Stimulated activated naive B cell treated with anti-CD40 and anti-IgM and Interleukin-4, amounts not matched to agents 10 μg/mL and 1 μg/mL and 100 μg/mL, for 72 hours (primary cell): ENCODE measurements around the gene TAX1BP1.
A peak's percentile ranks its signal among the peaks of the same experiment; 100 is the strongest.

Experiments used
- ATAC-seq, 2 donors: fragments of 150-1000 bp; cut with Tn5 transposase; replicated peaks; 2 replicates each; pipeline ENCODE4 v1.10.0; 2021; ENCODE audit warnings: moderate library complexity in 1 of 2
- DNase-seq: peaks from one replicate; pipeline ENCODE4 v3.0.0; 2021
- H3K27ac Mint-ChIP-seq: one replicate; pipeline ENCODE4 v1.8.0; 2022; ENCODE audit warnings: mild to moderate bottlenecking, mixed read lengths
- H3K27me3 Mint-ChIP-seq, 2 donors: one replicate each; pipeline ENCODE4 v1.8.0; 2022; ENCODE audit warnings: mixed read lengths in 2 of 2
- H3K36me3 Mint-ChIP-seq, 2 donors: one replicate each; pipeline ENCODE4 v1.8.0; 2022; ENCODE audit warnings: mixed read lengths in 2 of 2, mild to moderate bottlenecking in 1 of 2
- H3K4me1 Mint-ChIP-seq, 2 donors: one replicate each; pipeline ENCODE4 v1.8.0; 2022; ENCODE audit warnings: mixed read lengths in 2 of 2, mild to moderate bottlenecking in 1 of 2
- H3K4me3 Mint-ChIP-seq, 2 donors: one replicate each; pipeline ENCODE4 v1.8.0; 2022; ENCODE audit warnings: mild to moderate bottlenecking in 2 of 2, mixed read lengths in 2 of 2, moderate library complexity in 1 of 2
- H3K9me3 Mint-ChIP-seq, 2 donors: one replicate each; pipeline ENCODE4 v1.8.0; 2022; ENCODE audit warnings: mixed read lengths in 2 of 2, mild to moderate bottlenecking in 1 of 2

TAX1BP1 gene

GRCh38 chr7:27777662-27778061, 37.7 kb downstream of the TAX1BP1 start:
- Mint-ChIP-seq H3K9me3 (no peaks in the 10 kb centered on the region), H3K4me1 (peaks cover 0 to 3% of the 10 kb centered on the region in 2 donors)

GRCh38 chr7:27779873-27780272, 39.9 kb downstream of the TAX1BP1 start:
- H3K4me3 Mint-ChIP-seq: no peak overlapping the region
- ATAC-seq: no peak
- peaks cover 3 to 21% of the 10 kb centered on the region in 2 donors for H3K36me3 Mint-ChIP-seq
- H3K4me1 Mint-ChIP-seq: peaks cover 5% of the 10 kb centered on the region in 2 donors
- H3K27ac Mint-ChIP-seq: no peak overlapping the region
- H3K9me3 Mint-ChIP-seq: no peaks in the 10 kb centered on the region
- H3K27me3 Mint-ChIP-seq: no peaks in the 10 kb centered on the region
- DNase-seq: no peak

More at GRCh38 chr7:27777662-27778061, 37.7 kb downstream of the TAX1BP1 start:
- no peaks in the 10 kb centered on the region for H3K27me3 Mint-ChIP-seq
- DNase-seq (no peak), ATAC-seq (no peak)
- H3K36me3 Mint-ChIP-seq: peaks cover 3 to 24% of the 10 kb centered on the region in 2 donors
- H3K4me3 Mint-ChIP-seq: no peak overlapping the region
- no peak overlapping the region for H3K27ac Mint-ChIP-seq

GRCh38 chr7:27781188-27781587, 41.2 kb downstream of the TAX1BP1 start:
- no peak for ATAC-seq
- Mint-ChIP-seq H3K4me1 (peaks cover 5% of the 10 kb centered on the region in 2 donors), H3K27ac (no peak overlapping the region), H3K9me3 (no peaks in the 10 kb centered on the region), H3K27me3 (no peaks in the 10 kb centered on the region), H3K4me3 (no peak overlapping the region), H3K36me3 (peaks cover 6 to 18% of the 10 kb centered on the region in 2 donors)
- DNase-seq: no peak

- Mint-ChIP-seq H3K36me3 (peaks cover 10 to 22% of the 10 kb centered on the region in 2 donors), H3K27me3 (no peaks in the 10 kb centered on the region), H3K27ac (no peak overlapping the region), H3K4me3 (no peak overlapping the region), H3K9me3 (no peaks in the 10 kb centered on the region), H3K4me1 (peaks cover 2 to 5% of the 10 kb centered on the region in 2 donors)
- DNase-seq (no peak), ATAC-seq (no peak)
These were observed 42.9 kb downstream of the TAX1BP1 start for GRCh38 chr7:27782849-27783248.

GRCh38 chr7:27784399-27785053, 44.6 kb downstream of the TAX1BP1 start:
- Mint-ChIP-seq H3K27me3 (no peaks in the 10 kb centered on the region), H3K4me1 (peaks cover 2 to 5% of the 10 kb centered on the region in 2 donors), H3K4me3 (no peak overlapping the region), H3K9me3 (no peaks in the 10 kb centered on the region), H3K27ac (no peak overlapping the region), H3K36me3 (peaks cover 18 to 25% of the 10 kb centered on the region in 2 donors)
- DNase-seq (no peak), ATAC-seq (peak; percentile 57 to 58)

GRCh38 chr7:27788437-27788836, 48.5 kb downstream of the TAX1BP1 start:
- peaks cover 22 to 29% of the 10 kb centered on the region in 2 donors for H3K36me3 Mint-ChIP-seq

GRCh38 chr7:27793780-27794179, 53.8 kb downstream of the TAX1BP1 start:
- H3K27ac Mint-ChIP-seq: no peak overlapping the region
- DNase-seq (no peak), ATAC-seq (no peak)
- H3K27me3 Mint-ChIP-seq: no peaks in the 10 kb centered on the region
- H3K4me3 Mint-ChIP-seq: no peak overlapping the region
- no peaks in the 10 kb centered on the region for H3K4me1 Mint-ChIP-seq
- no peaks in the 10 kb centered on the region for H3K9me3 Mint-ChIP-seq
- peaks cover 23 to 31% of the 10 kb centered on the region in 2 donors for H3K36me3 Mint-ChIP-seq

More at GRCh38 chr7:27788437-27788836, 48.5 kb downstream of the TAX1BP1 start:
- Mint-ChIP-seq H3K27me3 (no peaks in the 10 kb centered on the region), H3K27ac (no peak overlapping the region), H3K9me3 (no peaks in the 10 kb centered on the region), H3K4me1 (peaks cover 0 to 5% of the 10 kb centered on the region in 2 donors), H3K4me3 (no peak overlapping the region)
- no peak for DNase-seq
- ATAC-seq: no peak

GRCh38 chr7:27795977-27796376, 56.0 kb downstream of the TAX1BP1 start:
- peaks cover 24 to 34% of the 10 kb centered on the region in 2 donors for H3K36me3 Mint-ChIP-seq
- no peaks in the 10 kb centered on the region for H3K27me3 Mint-ChIP-seq
- no peaks in the 10 kb centered on the region for H3K4me1 Mint-ChIP-seq
- H3K9me3 Mint-ChIP-seq: no peaks in the 10 kb centered on the region
- DNase-seq (no peak), ATAC-seq (no peak)
- H3K27ac Mint-ChIP-seq: no peak overlapping the region
- no peak overlapping the region for H3K4me3 Mint-ChIP-seq

- DNase-seq: no peak
- H3K36me3 Mint-ChIP-seq: peaks cover 29 to 35% of the 10 kb centered on the region in 2 donors
These were observed 59.2 kb downstream of the TAX1BP1 start for GRCh38 chr7:27799212-27799611.

GRCh38 chr7:27802999-27803398, 63.0 kb downstream of the TAX1BP1 start:
- no peaks in the 10 kb centered on the region for H3K27me3 Mint-ChIP-seq
- no peak for ATAC-seq
- H3K4me1 Mint-ChIP-seq: no peaks in the 10 kb centered on the region
- no peaks in the 10 kb centered on the region for H3K9me3 Mint-ChIP-seq
- DNase-seq: no peak
- H3K36me3 Mint-ChIP-seq: peaks cover 20 to 31% of the 10 kb centered on the region in 2 donors
- no peak overlapping the region for H3K27ac Mint-ChIP-seq
- no peak overlapping the region for H3K4me3 Mint-ChIP-seq

More at GRCh38 chr7:27799212-27799611, 59.2 kb downstream of the TAX1BP1 start:
- ATAC-seq: no peak
- Mint-ChIP-seq H3K4me3 (no peak overlapping the region), H3K9me3 (no peaks in the 10 kb centered on the region), H3K4me1 (no peaks in the 10 kb centered on the region), H3K27ac (no peak overlapping the region), H3K27me3 (no peaks in the 10 kb centered on the region)

GRCh38 chr7:27804139-27804538, 64.2 kb downstream of the TAX1BP1 start:
- no peak for ATAC-seq
- peaks cover 19 to 29% of the 10 kb centered on the region in 2 donors for H3K36me3 Mint-ChIP-seq
- H3K9me3 Mint-ChIP-seq: no peaks in the 10 kb centered on the region
- no peak overlapping the region for H3K27ac Mint-ChIP-seq
- no peak overlapping the region for H3K4me3 Mint-ChIP-seq
- DNase-seq: no peak
- no peaks in the 10 kb centered on the region for H3K27me3 Mint-ChIP-seq
- no peaks in the 10 kb centered on the region for H3K4me1 Mint-ChIP-seq

GRCh38 chr7:27808626-27809025, 68.7 kb downstream of the TAX1BP1 start:
- ATAC-seq (no peak), DNase-seq (no peak)
- H3K9me3 Mint-ChIP-seq: no peaks in the 10 kb centered on the region
- H3K36me3 Mint-ChIP-seq: peaks cover 12 to 40% of the 10 kb centered on the region in 2 donors
- no peaks in the 10 kb centered on the region for H3K4me1 Mint-ChIP-seq
- H3K27me3 Mint-ChIP-seq: no peaks in the 10 kb centered on the region
- H3K4me3 Mint-ChIP-seq: no peak overlapping the region
- no peak overlapping the region for H3K27ac Mint-ChIP-seq

GRCh38 chr7:27810186-27810585, 70.2 kb downstream of the TAX1BP1 start:
- ATAC-seq (no peak), DNase-seq (no peak)
- Mint-ChIP-seq H3K36me3 (peaks cover 16 to 52% of the 10 kb centered on the region in 2 donors), H3K4me1 (no peaks in the 10 kb centered on the region), H3K27ac (no peak overlapping the region), H3K9me3 (no peaks in the 10 kb centered on the region), H3K27me3 (no peaks in the 10 kb centered on the region), H3K4me3 (no peak overlapping the region)

- H3K27ac Mint-ChIP-seq: no peak overlapping the region
- peaks cover 15 to 50% of the 10 kb centered on the region in 2 donors for H3K36me3 Mint-ChIP-seq
- DNase-seq (no peak), ATAC-seq (no peak)
- no peaks in the 10 kb centered on the region for H3K27me3 Mint-ChIP-seq
- H3K9me3 Mint-ChIP-seq: no peaks in the 10 kb centered on the region
- H3K4me3 Mint-ChIP-seq: no peak overlapping the region
- no peaks in the 10 kb centered on the region for H3K4me1 Mint-ChIP-seq
These were observed 72.7 kb downstream of the TAX1BP1 start for GRCh38 chr7:27812706-27813105.

GRCh38 chr7:27822245-27822644, 82.3 kb downstream of the TAX1BP1 start:
- H3K27me3 Mint-ChIP-seq: no peaks in the 10 kb centered on the region
- H3K4me3 Mint-ChIP-seq: no peak overlapping the region
- peaks cover 14 to 26% of the 10 kb centered on the region in 2 donors for H3K36me3 Mint-ChIP-seq
- H3K4me1 Mint-ChIP-seq: no peaks in the 10 kb centered on the region
- DNase-seq: no peak
- peak overlapping the region; percentile 67 for H3K27ac Mint-ChIP-seq
- ATAC-seq: no peak
- no peaks in the 10 kb centered on the region for H3K9me3 Mint-ChIP-seq
